Left lung (tissue), 10 donors: ENCODE measurements around the gene DCST2. TPM values are rescaled to one million over a fixed set of nuclear protein-coding genes. Genes with fewer than 3 reads are reported as not detected.

ENCODE experiments used
- ATAC-seq: fragments of 200-7000 bp; cut with Tn5 transposase; one replicate; pipeline ENCODE4 v1.9.1; 2020; ENCODE audit warnings: moderate library complexity
- DNase-seq, 4 donors: peaks; one replicate each; pipeline ENCODE4 v3.0.0-alpha.2; 2013 to 2020
- H3K27ac ChIP-seq, 2 donors: fragments of 200-600 bp; sonication (generic) in 1 of 2; one replicate each; pipeline versions ENCODE4 v1.5.0 to v1.8.0; 2020 to 2021
- H3K27me3 ChIP-seq, 2 donors: fragments of 200-600 bp; sonication (generic) in 1 of 2; one replicate each; pipeline versions ENCODE4 v1.5.0 to v1.8.0; 2020 to 2021
- H3K36me3 ChIP-seq, 2 donors: fragments of 200-600 bp; sonication (generic) in 1 of 2; one replicate each; pipeline versions ENCODE4 v1.5.0 to v1.8.0; 2020 to 2021
- H3K4me1 ChIP-seq, 2 donors: fragments of 200-600 bp; one replicate each; pipeline ENCODE4 v1.8.0; 2021
- H3K4me3 ChIP-seq, 2 donors: fragments of 200-600 bp; sonication (generic) in 1 of 2; one replicate each; pipeline versions ENCODE4 v1.5.0 to v1.8.0; 2020 to 2021; ENCODE audit warnings: mild to moderate bottlenecking in 1 of 2
- H3K9me3 ChIP-seq, 2 donors: fragments of 200-600 bp; sonication (generic) in 1 of 2; one replicate each; pipeline versions ENCODE4 v1.5.0 to v1.8.0; 2020 to 2021
- CTCF ChIP-seq, 2 donors: fragments of 200-600 bp; sonication (generic) in 1 of 2; IDR thresholded peaks; one replicate each; pipeline versions ENCODE4 v1.5.0 to v1.8.0; 2021; ENCODE audit warnings: antibody characterized with exemption in 2 of 2
- intact Hi-C, 2 donors: fragments of 100-400 bp; cut with DNase I; formaldehyde crosslinking; loops; one replicate each; pipeline versions ENCODE4 v1.11.2 to v1.14.2; 2022
- polyA plus RNA-seq, 6 donors: library from polyadenylated mRNA; unstranded; fragments of 120-200 nt; gene quantifications; one replicate each; pipeline ENCODE4 v1.2.1, GENCODE V29; 2013; ENCODE audit not compliant: insufficient read length in 6 of 6
- total RNA-seq, 2 donors: library from RNA; stranded (reverse); fragmentation: NEBNext Ultra II Directional; extraction: Animal tissue kit (Norgen Biotek cat#: 25700); gene quantifications; one replicate each; pipeline ENCODE4 v1.2.1, GENCODE V29; 2021
- donor health status: DM: no; HTN: yes; CAD: no.
- donor health status: DM: no; HTN: no; CAD: no.

DCST2 gene
- total and polyA plus RNA-seq, 8 donors: 0.60 to 2.5 (median 2.0) TPM

DNA sequence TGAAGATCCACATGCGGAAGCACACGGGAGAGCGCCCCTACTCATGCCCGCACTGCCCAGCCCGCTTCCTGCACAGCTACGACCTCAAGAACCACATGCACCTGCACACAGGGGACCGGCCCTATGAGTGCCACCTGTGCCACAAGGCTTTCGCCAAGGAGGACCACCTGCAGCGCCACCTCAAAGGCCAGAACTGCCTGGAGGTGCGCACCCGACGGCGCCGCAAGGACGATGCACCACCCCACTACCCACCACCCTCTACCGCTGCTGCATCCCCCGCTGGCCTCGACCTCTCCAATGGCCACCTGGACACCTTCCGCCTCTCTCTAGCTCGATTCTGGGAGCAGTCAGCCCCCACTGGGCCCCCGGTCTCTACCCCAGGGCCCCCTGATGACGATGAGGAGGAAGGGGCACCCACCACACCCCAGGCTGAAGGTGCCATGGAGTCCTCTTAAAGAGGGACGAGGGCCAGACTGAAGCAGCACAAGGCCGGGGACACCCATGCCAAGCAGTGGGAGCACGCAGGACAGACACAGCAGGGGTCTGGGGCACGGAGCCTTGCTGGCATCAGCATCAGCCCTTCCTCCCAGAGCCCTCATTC, 17.2 kb downstream of the DCST2 start:
- Histone ChIP-seq H3K27ac (peak overlapping the region; percentile 74 to 78), H3K27me3 (no peaks in the 10 kb centered on the region), H3K4me1 (peaks cover 30 to 76% of the 10 kb centered on the region in 2 donors), H3K9me3 (no peaks in the 10 kb centered on the region), H3K4me3 (peak overlapping the region in 1 of 2 donors; percentile 36), H3K36me3 (peaks cover 0 to 61% of the 10 kb centered on the region in 2 donors)
- ATAC-seq (no peak), DNase-seq (no peak)
- intact Hi-C loops: no loop called here
- TF ChIP-seq CTCF (IDR thresholded peaks at IDR 0.05): no peak

DNA sequence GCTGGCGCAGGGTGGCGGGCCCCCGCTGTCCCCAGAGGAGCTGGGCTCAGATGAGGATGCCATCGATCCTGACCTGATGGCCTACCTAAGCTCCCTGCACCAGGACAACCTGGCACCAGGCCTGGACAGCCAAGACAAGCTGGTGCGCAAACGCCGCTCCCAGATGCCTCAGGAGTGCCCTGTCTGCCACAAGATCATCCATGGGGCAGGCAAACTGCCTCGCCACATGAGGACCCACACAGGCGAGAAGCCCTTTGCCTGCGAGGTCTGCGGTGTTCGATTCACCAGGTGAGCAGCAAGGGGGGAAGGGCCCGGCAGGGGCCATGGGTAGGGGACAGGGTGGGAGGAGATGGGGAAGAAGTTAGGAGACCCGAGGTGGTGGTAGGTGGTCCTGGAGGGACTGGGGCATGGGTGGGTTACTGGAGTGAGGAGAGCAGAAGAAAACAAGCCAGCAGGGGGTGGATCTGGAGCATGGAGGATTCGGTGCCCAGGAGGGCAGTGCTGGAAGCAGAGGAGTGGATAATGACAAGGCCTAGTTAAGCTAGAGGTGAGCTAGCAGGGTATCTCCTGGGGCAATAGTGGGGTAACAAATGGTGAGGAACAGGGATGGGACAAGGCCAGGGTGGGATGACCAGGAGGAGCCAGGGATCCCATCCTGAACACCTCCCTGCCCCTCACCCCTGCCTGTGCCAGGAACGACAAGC, 17.9 kb downstream of the DCST2 start:
- Histone ChIP-seq H3K27me3 (no peaks in the 10 kb centered on the region), H3K36me3 (peaks cover 0 to 65% of the 10 kb centered on the region in 2 donors), H3K27ac (peak overlapping the region in 1 of 2 donors; percentile 78), H3K9me3 (no peaks in the 10 kb centered on the region), H3K4me3 (no peak overlapping the region), H3K4me1 (peaks cover 33 to 83% of the 10 kb centered on the region in 2 donors)
- no peak for ATAC-seq
- TF ChIP-seq CTCF (IDR thresholded peaks at IDR 0.05): no peak
- no peak for DNase-seq
- intact Hi-C loops: no loop called here

DNA sequence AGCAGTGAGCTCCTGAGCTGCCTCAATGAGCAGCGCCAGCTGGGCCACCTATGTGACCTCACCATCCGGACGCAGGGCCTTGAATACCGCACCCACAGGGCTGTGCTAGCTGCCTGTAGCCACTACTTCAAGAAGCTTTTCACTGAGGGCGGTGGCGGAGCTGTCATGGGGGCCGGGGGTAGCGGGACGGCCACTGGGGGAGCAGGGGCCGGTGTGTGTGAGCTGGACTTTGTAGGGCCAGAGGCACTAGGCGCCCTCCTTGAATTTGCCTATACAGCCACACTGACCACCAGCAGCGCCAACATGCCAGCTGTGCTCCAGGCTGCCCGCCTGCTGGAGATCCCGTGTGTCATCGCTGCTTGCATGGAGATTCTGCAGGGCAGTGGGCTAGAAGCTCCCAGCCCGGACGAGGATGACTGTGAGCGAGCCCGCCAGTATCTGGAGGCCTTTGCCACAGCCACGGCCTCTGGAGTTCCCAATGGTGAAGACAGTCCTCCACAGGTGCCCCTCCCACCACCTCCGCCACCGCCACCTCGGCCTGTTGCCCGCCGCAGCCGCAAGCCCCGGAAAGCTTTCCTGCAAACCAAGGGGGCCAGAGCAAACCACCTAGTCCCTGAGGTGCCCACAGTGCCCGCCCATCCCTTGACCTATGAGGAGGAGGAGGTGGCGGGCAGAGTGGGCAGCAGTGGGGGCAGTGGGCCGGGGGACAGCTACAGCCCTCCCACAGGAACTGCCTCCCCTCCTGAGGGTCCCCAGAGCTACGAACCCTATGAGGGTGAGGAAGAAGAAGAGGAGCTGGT, 18.7 kb downstream of the DCST2 start:
- no peak for TF ChIP-seq CTCF (IDR thresholded peaks at IDR 0.05)
- intact Hi-C loops: no loop called here
- no peaks in the 10 kb centered on the region for H3K9me3 ChIP-seq
- H3K4me1 ChIP-seq: peaks cover 33 to 90% of the 10 kb centered on the region in 2 donors
- ATAC-seq: no peak
- no peaks in the 10 kb centered on the region for H3K27me3 ChIP-seq
- no peak for DNase-seq
- no peak overlapping the region for H3K4me3 ChIP-seq
- peak overlapping the region in 1 of 2 donors; percentile 78 for H3K27ac ChIP-seq
- H3K36me3 ChIP-seq: peaks cover 0 to 65% of the 10 kb centered on the region in 2 donors

GRCh38 chr1:155013632-155014031, 19.9 kb downstream of the DCST2 start:
- no peak overlapping the region for H3K4me3 ChIP-seq
- no peaks in the 10 kb centered on the region for H3K9me3 ChIP-seq
- no peak for TF ChIP-seq CTCF (IDR thresholded peaks at IDR 0.05)
- ATAC-seq (no peak), DNase-seq (no peak)
- intact Hi-C loops: no loop called here
- no peaks in the 10 kb centered on the region for H3K27me3 ChIP-seq
- peak overlapping the region in 1 of 2 donors; percentile 95 for H3K27ac ChIP-seq
- peaks cover 0 to 56% of the 10 kb centered on the region in 2 donors for H3K36me3 ChIP-seq
- H3K4me1 ChIP-seq: peaks cover 29 to 99% of the 10 kb centered on the region in 2 donors
